GM23338 (cell line): ENCODE measurements around the gene PDE4B. TPM values are rescaled to one million over a fixed set of nuclear protein-coding genes. Genes with fewer than 3 reads are reported as not detected.

Source experiments
- ATAC-seq: fragments of 200-7000 bp; cut with Tn5 transposase; 3 replicates; pipeline ENCODE4 v1.9.1; 2020
- DNase-seq: peaks from one replicate; pipeline ENCODE4 v3.0.0-alpha.2; 2015; ENCODE audit warnings: low spot score
- H2AFZ ChIP-seq: fragments of 200-600 bp; sonication (generic); 2 replicates; pipeline ENCODE4 v1.8.0; 2016; ENCODE audit warnings: antibody characterized with exemption, mild to moderate bottlenecking, moderate library complexity
- H3F3A ChIP-seq: fragments of 200-600 bp; sonication (generic); replicated peaks from 2 replicates; pipeline ENCODE4 v1.8.0; 2017; ENCODE audit warnings: antibody characterized with exemption, mixed run types, low read depth
- H3K27ac ChIP-seq: fragments of 200-600 bp; sonication (generic); 2 replicates; pipeline ENCODE4 v1.6.1; 2016; ENCODE audit warnings: low read depth
- H3K27me3 ChIP-seq: fragments of 200-600 bp; sonication (generic); 2 replicates; pipeline ENCODE4 v1.8.0; 2016; ENCODE audit warnings: mild to moderate bottlenecking, mixed run types, moderate library complexity; ENCODE audit not compliant: insufficient read depth
- H3K36me3 ChIP-seq: fragments of 200-600 bp; sonication (generic); 2 replicates; pipeline ENCODE4 v1.8.0; 2016; ENCODE audit warnings: mild to moderate bottlenecking; ENCODE audit not compliant: insufficient read depth
- H3K4me1 ChIP-seq: fragments of 200-600 bp; sonication (generic); 2 replicates; pipeline ENCODE4 v1.8.0; 2016; ENCODE audit warnings: mild to moderate bottlenecking, moderate library complexity; ENCODE audit not compliant: insufficient read depth
- H3K4me2 ChIP-seq: fragments of 200-600 bp; sonication (generic); 2 replicates; pipeline ENCODE4 v1.7.1; 2017; ENCODE audit warnings: mixed run types
- H3K4me3 ChIP-seq: fragments of 200-600 bp; sonication (generic); 2 replicates; pipeline ENCODE4 v1.6.1; 2016; ENCODE audit warnings: mixed run types
- H3K79me2 ChIP-seq: fragments of 200-600 bp; sonication (generic); replicated peaks from 2 replicates; pipeline ENCODE4 v1.8.0; 2017; ENCODE audit warnings: mild to moderate bottlenecking; ENCODE audit not compliant: insufficient read depth
- H3K9me2 ChIP-seq: fragments of 200-600 bp; sonication (generic); 2 replicates; pipeline ENCODE4 v1.8.0; 2017; ENCODE audit not compliant: insufficient read depth
- H4K20me1 ChIP-seq: fragments of 200-600 bp; sonication (generic); replicated peaks from 2 replicates; pipeline ENCODE4 v1.8.0; 2017; ENCODE audit warnings: mild to moderate bottlenecking; ENCODE audit not compliant: insufficient read depth
- H3K27ac Mint-ChIP-seq: 2 replicates; pipeline ENCODE4 v1.8.0; 2020; ENCODE audit warnings: inconsistent platforms, mild to moderate bottlenecking, moderate library complexity, mixed read lengths
- H3K27me3 Mint-ChIP-seq: 3 replicates; pipeline ENCODE4 v1.8.0; 2022; ENCODE audit warnings: low read depth, mild to moderate bottlenecking, moderate library complexity, mixed read lengths, inconsistent platforms; ENCODE audit not compliant: insufficient read depth, poor library complexity
- H3K36me3 Mint-ChIP-seq: 3 replicates; pipeline ENCODE4 v1.8.0; 2021; ENCODE audit warnings: low read depth, mild to moderate bottlenecking, inconsistent platforms, moderate library complexity, mixed read lengths
- H3K4me1 Mint-ChIP-seq: 3 replicates; pipeline ENCODE4 v1.8.0; 2020; ENCODE audit warnings: mild to moderate bottlenecking, inconsistent platforms, mixed read lengths
- H3K4me3 Mint-ChIP-seq: 3 replicates; pipeline ENCODE4 v1.8.0; 2021; ENCODE audit warnings: moderate library complexity, mild to moderate bottlenecking, inconsistent platforms, mixed read lengths
- H3K9me3 Mint-ChIP-seq: 3 replicates; pipeline ENCODE4 v1.8.0; 2020; ENCODE audit warnings: moderate library complexity, mild to moderate bottlenecking, inconsistent platforms, mixed read lengths
- CREB1 ChIP-seq: fragments of 250-450 bp; sonication (Bioruptor Pico); IDR thresholded peaks from 2 replicates; pipeline ENCODE4 v1.5.0; 2020; ENCODE audit warnings: low read depth, mild to moderate bottlenecking, moderate library complexity
- CTCF ChIP-seq, 2 experiments: fragments of 200-600 bp in 1 of 2; sonication (generic) in 1 of 2; conservative IDR thresholded peaks; 2 replicates each; pipeline versions ENCODE4 v1.5.1 to v1.6.1; 2016 to 2017; ENCODE audit warnings: antibody characterized with exemption in 2 of 2, low read depth in 2 of 2, mild to moderate bottlenecking in 2 of 2, moderate library complexity in 1 of 2
- EZH2phosphoT487 ChIP-seq: fragments of 200-600 bp; sonication (generic); IDR thresholded peaks from one replicate; pipeline ENCODE4 v1.8.1; 2018; ENCODE audit warnings: antibody characterized with exemption; ENCODE audit not compliant: unreplicated experiment
- NANOG ChIP-seq: IDR thresholded peaks from 2 replicates; pipeline ENCODE4 v1.6.1; 2016; ENCODE audit warnings: antibody characterized with exemption, borderline replicate concordance
- REST ChIP-seq: IDR thresholded peaks from one replicate; pipeline ENCODE4 v1.6.1; 2018; ENCODE audit warnings: antibody characterized with exemption; ENCODE audit not compliant: unreplicated experiment
- STAT1 ChIP-seq: IDR thresholded peaks from one replicate; pipeline ENCODE4 v1.6.1; 2016; ENCODE audit warnings: antibody characterized with exemption; ENCODE audit not compliant: unreplicated experiment
- ZNF331 ChIP-seq: fragments of 250-450 bp; sonication (Bioruptor Pico); IDR thresholded peaks from 2 replicates; pipeline ENCODE4 v1.5.0; 2020; ENCODE audit warnings: low read depth, mild to moderate bottlenecking, moderate library complexity
- ZNF462 ChIP-seq: fragments of 250-450 bp; sonication (Bioruptor Pico); IDR thresholded peaks from 2 replicates; pipeline ENCODE4 v1.5.0; 2020; ENCODE audit warnings: mild to moderate bottlenecking, moderate library complexity
- polyA plus RNA-seq: library from polyadenylated mRNA; unstranded; fragments of >200 nt; fragmentation: Nextera tagmentation; extraction: Ambion mirVana; gene quantifications from 2 replicates; pipeline ENCODE4 v1.2.1, GENCODE V29; 2016
- total RNA-seq: library from RNA; depleted of rRNA; stranded (reverse); fragments of >200 nt; shearing (Covaris generic); gene quantifications from 2 replicates; pipeline ENCODE4 v1.2.3, GENCODE V29; 2014

PDE4B gene
- total and polyA plus RNA-seq, 2 experiments from 2014 or later = 14.0 to 25.6 TPM

GRCh38 chr1:66360285-66360724 lies 567.6 kb downstream of the PDE4B start:
- Histone ChIP-seq H3F3A (no peaks in the 10 kb centered on the region), H2AFZ (no peak overlapping the region), H3K4me1 (peaks cover 16% of the 10 kb centered on the region), H3K27ac (no peak overlapping the region), H3K9me2 (no peaks in the 10 kb centered on the region), H3K4me3 (no peak overlapping the region), H4K20me1 (no peaks in the 10 kb centered on the region), H3K4me2 (no peak overlapping the region), H3K79me2 (peaks cover 43% of the 10 kb centered on the region), H3K36me3 (peaks cover 32% of the 10 kb centered on the region), H3K27me3 (no peaks in the 10 kb centered on the region)
- ATAC-seq (no peak), DNase-seq (peak; percentile 42)
- no peaks in the 10 kb centered on the region for H3K9me3 Mint-ChIP-seq
- H3K27me3 Mint-ChIP-seq = no peaks in the 10 kb centered on the region
- H3K27ac Mint-ChIP-seq = no peak overlapping the region
- TF ChIP-seq EZH2phosphoT487 (no peak), REST (no peak), ZNF331 (CRISPR knock-in tag) (no peak), NANOG (no peak), STAT1 (no peak), CTCF (conservative IDR thresholded peaks at IDR 0.05; ENCODE audit: low read depth in 2 of 2) (peak in 1 of 2 experiments; percentile 52; a peak in 3 of 4 replicates), CREB1 (no peak), ZNF462 (no peak)
- peaks cover 20% of the 10 kb centered on the region; the same call in 2 of the 3 replicates for H3K36me3 Mint-ChIP-seq
- peaks cover 22% of the 10 kb centered on the region for H3K4me1 Mint-ChIP-seq
- H3K4me3 Mint-ChIP-seq = no peak overlapping the region
